Panc1 (cell line): ENCODE results near the gene PNMA1.

ENCODE experiments used
- POLR2AphosphoS5 ChIP-seq: IDR thresholded peaks from 2 replicates; pipeline ENCODE4 v1.6.1; 2012; ENCODE audit warnings: mild to moderate bottlenecking, low read depth, low read length, moderate library complexity
- REST ChIP-seq, 2 experiments: IDR thresholded peaks; 2 replicates each; pipeline ENCODE4 v1.6.1; 2011 to 2012; ENCODE audit warnings: low read depth in 2 of 2, control low read depth in 1 of 2, low read length in 1 of 2, mild to moderate bottlenecking in 1 of 2, moderate library complexity in 1 of 2; ENCODE audit not compliant: insufficient read depth in 1 of 2
- TF ChIP-seq, protein P1 (sequence below): fragments of 450-650 bp; IDR thresholded peaks from 2 replicates; pipeline ENCODE4 v1.5.1; 2017; ENCODE audit warnings: mild to moderate bottlenecking

DNA sequence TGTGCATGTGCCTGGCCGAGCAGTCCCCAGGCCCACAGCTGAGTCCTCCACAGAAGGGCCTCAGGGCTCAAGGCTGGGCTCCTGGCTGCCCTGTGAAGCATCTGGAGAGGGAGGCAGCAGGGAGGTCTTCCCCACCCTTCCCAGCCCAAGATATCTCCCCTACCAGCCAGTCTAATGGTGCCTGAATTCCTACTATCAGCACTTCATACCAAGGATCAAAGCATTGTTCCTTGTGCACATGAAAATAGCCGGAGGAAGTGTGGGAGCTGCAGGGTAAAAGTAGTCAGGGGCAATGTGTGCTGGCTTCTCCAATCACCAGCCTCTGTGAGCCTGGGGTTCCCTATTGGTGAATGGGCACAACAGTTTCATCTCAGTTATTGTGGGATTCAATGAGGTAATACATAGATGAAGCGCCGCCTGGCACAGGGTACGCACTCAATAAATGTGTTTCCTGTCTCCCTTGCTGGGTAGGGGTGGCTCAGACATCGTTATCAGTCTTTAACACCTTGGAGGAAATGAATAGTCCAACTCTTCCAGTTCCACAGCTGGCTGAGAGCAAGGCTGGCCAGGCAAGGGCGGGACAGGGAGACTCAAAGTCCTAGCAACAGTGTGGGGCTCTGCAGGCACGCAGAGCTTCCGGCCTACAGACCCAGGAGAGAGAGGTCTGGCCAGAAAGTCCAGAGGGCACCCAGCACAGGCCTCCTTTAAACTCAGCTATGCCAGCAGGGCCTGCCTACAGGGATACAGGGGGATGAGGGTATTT, 39.1 kb upstream of the PNMA1 start:
- TF ChIP-seq, protein P1, sequence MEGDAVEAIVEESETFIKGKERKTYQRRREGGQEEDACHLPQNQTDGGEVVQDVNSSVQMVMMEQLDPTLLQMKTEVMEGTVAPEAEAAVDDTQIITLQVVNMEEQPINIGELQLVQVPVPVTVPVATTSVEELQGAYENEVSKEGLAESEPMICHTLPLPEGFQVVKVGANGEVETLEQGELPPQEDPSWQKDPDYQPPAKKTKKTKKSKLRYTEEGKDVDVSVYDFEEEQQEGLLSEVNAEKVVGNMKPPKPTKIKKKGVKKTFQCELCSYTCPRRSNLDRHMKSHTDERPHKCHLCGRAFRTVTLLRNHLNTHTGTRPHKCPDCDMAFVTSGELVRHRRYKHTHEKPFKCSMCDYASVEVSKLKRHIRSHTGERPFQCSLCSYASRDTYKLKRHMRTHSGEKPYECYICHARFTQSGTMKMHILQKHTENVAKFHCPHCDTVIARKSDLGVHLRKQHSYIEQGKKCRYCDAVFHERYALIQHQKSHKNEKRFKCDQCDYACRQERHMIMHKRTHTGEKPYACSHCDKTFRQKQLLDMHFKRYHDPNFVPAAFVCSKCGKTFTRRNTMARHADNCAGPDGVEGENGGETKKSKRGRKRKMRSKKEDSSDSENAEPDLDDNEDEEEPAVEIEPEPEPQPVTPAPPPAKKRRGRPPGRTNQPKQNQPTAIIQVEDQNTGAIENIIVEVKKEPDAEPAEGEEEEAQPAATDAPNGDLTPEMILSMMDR = no peak
- no peak for TF ChIP-seq POLR2AphosphoS5
- TF ChIP-seq REST (IDR thresholded peaks at IDR 0.05; ENCODE audit: insufficient read depth in 1 of 2, low read depth in 2 of 2, low read length in 1 of 2) = no peak
